ENCODE results near the gene FUS. TPM values are rescaled to one million over a fixed set of nuclear protein-coding genes. Genes with fewer than 3 reads are reported as not detected.

FUS gene
- 100 to 1,000 TPM; 180 to 259 TPM for total RNA-seq
- 100 to 1,000 TPM; 663 to 829 (median 794) TPM for polyA plus RNA-seq (ENCODE audit: insufficient read length in 6 of 6)
- long read RNA-seq, donor 1, full-length matches to known transcripts: 113 of 346 reads
- long read RNA-seq, donor 1, partial matches to known transcripts: 233 of 346 reads
- long read RNA-seq, donor 1, other reads (novel, unspliced or antisense): 0 of 346 reads
- long read RNA-seq, donor 2, full-length matches to known transcripts: 88 of 367 reads
- long read RNA-seq, donor 2, partial matches to known transcripts: 279 of 367 reads
- long read RNA-seq, donor 2, other reads (novel, unspliced or antisense): 0 of 367 reads
- long read RNA-seq, donor 3, full-length matches to known transcripts: 111 of 246 reads
- long read RNA-seq, donor 3, partial matches to known transcripts: 129 of 246 reads
- long read RNA-seq, donor 3, other reads (novel, unspliced or antisense): 6 of 246 reads
- long read RNA-seq, donor 4, full-length matches to known transcripts: 35 of 60 reads
- long read RNA-seq, donor 4, partial matches to known transcripts: 17 of 60 reads
- long read RNA-seq, donor 4, other reads (novel, unspliced or antisense): 8 of 60 reads
- long read RNA-seq, donor 5, full-length matches to known transcripts: 63 of 206 reads
- long read RNA-seq, donor 5, partial matches to known transcripts: 143 of 206 reads
- long read RNA-seq, donor 5, other reads (novel, unspliced or antisense): 0 of 206 reads
- long read RNA-seq, donor 6, full-length matches to known transcripts: 105 of 250 reads
- long read RNA-seq, donor 6, partial matches to known transcripts: 136 of 250 reads
- long read RNA-seq, donor 6, other reads (novel, unspliced or antisense): 9 of 250 reads
- long read RNA-seq, donor 7, full-length matches to known transcripts: 42 of 113 reads
- long read RNA-seq, donor 7, partial matches to known transcripts: 71 of 113 reads
- long read RNA-seq, donor 7, other reads (novel, unspliced or antisense): 0 of 113 reads
- long read RNA-seq, donor 8, full-length matches to known transcripts: 61 of 137 reads
- long read RNA-seq, donor 8, partial matches to known transcripts: 76 of 137 reads
- long read RNA-seq, donor 8, other reads (novel, unspliced or antisense): 0 of 137 reads
- long read RNA-seq, donor 9, partial matches to known transcripts: 0 of 1 reads
- long read RNA-seq, donor 9, other reads (novel, unspliced or antisense): 0 of 1 reads
- long read RNA-seq, donor 10, partial matches to known transcripts: 0 of 1 reads
- long read RNA-seq, donor 10, other reads (novel, unspliced or antisense): 1 of 1 reads
- long read RNA-seq, donor 11: 0 reads
- long read RNA-seq, donor 12, full-length matches to known transcripts: 65 of 149 reads
- long read RNA-seq, donor 12, partial matches to known transcripts: 84 of 149 reads
- long read RNA-seq, donor 12, other reads (novel, unspliced or antisense): 0 of 149 reads

DNA sequence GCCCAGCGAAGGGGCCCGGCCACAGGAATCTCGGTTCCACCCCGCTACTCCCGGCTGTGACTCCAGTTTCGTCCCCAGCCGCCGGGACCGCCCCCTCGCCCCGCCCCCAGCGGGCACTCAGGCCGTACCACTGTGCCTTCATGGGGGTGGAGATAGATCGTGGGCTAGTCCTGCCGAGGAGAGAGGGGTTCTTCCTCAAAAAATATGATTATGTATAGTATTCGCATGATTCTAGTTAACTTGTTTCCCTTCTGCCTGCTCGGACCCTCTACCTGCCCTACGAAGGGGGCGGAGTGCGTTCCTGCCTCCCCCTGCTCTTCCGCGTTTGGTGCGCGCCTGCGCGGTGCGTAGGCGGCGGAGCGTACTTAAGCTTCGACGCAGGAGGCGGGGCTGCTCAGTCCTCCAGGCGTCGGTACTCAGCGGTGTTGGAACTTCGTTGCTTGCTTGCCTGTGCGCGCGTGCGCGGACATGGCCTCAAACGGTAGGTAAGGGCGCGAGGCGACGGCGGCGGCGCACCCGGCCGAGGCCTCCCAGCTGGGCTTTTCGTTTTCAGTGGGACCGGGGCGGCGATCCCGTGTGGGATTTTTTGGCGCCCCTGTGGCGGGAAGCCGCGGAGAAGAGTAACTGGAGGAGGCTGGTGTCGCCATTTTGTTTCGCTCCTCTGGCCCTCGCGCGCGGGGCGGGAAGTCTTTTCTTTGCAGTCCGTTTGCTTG, at the start of gene FUS:
Gene FUS, plus strand, starts transcription at position 393 of the 713 bp plus-strand sequence. Its CDS starts 76 bp downstream, at position 469.
- no peaks in the 10 kb centered on the region for H3K9me3 ChIP-seq
- H3K36me3 ChIP-seq: peaks cover 0 to 29% of the 10 kb centered on the region in 2 donors
- TF ChIP-seq, protein P1, sequence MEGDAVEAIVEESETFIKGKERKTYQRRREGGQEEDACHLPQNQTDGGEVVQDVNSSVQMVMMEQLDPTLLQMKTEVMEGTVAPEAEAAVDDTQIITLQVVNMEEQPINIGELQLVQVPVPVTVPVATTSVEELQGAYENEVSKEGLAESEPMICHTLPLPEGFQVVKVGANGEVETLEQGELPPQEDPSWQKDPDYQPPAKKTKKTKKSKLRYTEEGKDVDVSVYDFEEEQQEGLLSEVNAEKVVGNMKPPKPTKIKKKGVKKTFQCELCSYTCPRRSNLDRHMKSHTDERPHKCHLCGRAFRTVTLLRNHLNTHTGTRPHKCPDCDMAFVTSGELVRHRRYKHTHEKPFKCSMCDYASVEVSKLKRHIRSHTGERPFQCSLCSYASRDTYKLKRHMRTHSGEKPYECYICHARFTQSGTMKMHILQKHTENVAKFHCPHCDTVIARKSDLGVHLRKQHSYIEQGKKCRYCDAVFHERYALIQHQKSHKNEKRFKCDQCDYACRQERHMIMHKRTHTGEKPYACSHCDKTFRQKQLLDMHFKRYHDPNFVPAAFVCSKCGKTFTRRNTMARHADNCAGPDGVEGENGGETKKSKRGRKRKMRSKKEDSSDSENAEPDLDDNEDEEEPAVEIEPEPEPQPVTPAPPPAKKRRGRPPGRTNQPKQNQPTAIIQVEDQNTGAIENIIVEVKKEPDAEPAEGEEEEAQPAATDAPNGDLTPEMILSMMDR (IDR thresholded peaks at IDR 0.05): no peak
- DNase-seq (peak; percentile 92 to 96 (median 96)), ATAC-seq (peak; percentile 87)
- peak within 1 kb of the TSS; percentile 94 to 96 for H3K27ac ChIP-seq
- peak within 1 kb of the TSS; percentile 94 to 100 for H3K4me3 ChIP-seq
- intact Hi-C loops (cut with DNase I): no loop called here
- no peaks in the 10 kb centered on the region for H3K27me3 ChIP-seq
- peaks cover 21 to 56% of the 10 kb centered on the region in 2 donors for H3K4me1 ChIP-seq

DNA sequence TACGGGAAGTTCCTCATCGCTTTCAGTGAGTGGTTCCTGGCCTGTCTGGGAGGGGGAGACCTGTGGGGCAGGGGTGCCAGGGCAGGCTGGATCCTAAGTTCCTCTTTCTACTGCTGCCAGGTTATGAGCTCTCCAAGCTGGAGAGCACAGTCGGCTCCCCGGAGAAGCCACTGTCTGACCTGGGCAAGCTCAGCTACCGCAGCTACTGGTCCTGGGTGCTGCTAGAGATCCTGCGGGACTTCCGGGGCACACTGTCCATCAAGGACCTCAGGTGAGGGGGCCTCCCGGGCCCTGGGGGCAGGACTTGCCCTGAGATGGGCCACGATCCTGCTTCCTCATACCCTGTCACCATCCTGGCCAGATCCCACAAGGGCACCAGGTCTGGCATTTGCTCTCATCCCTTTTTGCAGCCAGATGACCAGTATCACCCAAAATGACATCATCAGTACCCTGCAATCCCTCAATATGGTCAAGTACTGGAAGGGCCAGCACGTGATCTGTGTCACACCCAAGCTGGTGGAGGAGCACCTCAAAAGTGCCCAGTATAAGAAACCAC, 49.5 kb upstream of the FUS start:
- ATAC-seq (peak; percentile 2), DNase-seq (peak in 2 of 4 donors; percentile 76 to 85)
- H3K27ac ChIP-seq: peak overlapping the region; percentile 90 to 97
- peaks cover 0 to 48% of the 10 kb centered on the region in 2 donors for H3K36me3 ChIP-seq
- TF ChIP-seq, protein P1 (IDR thresholded peaks at IDR 0.05): no peak
- H3K9me3 ChIP-seq: no peaks in the 10 kb centered on the region
- H3K4me3 ChIP-seq: peak overlapping the region in 1 of 2 donors; percentile 4
- H3K4me1 ChIP-seq: peaks cover 17 to 85% of the 10 kb centered on the region in 2 donors
- H3K27me3 ChIP-seq: peaks cover 0 to 4% of the 10 kb centered on the region in 2 donors
- intact Hi-C loops (cut with DNase I): no loop called here

DNA sequence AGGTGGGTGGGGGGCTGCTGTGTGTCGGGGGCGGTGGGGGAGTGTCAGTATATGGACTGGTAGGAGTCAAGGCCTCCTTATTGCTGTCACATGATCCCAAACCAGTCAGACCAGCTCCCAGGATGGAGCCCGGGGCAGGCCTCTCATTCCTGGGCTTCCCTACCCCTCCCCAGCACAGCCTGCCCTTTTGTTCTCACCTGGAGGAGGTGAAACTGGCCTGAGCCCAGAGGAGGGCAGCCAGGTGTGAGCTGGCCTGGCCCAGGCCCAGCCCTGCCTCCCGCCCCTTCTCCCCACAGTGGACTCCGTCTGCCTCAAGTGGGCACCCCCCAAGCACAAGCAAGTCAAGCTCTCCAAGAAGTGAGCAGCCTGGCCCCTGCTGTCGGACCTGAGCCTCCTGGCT, 49.0 kb upstream of the FUS start:
- intact Hi-C loops (cut with DNase I): no loop called here
- Histone ChIP-seq H3K4me1 (peaks cover 17 to 85% of the 10 kb centered on the region in 2 donors), H3K27ac (peak overlapping the region; percentile 90 to 97), H3K27me3 (peaks cover 0 to 8% of the 10 kb centered on the region in 2 donors), H3K4me3 (no peak overlapping the region), H3K36me3 (peaks cover 0 to 47% of the 10 kb centered on the region in 2 donors), H3K9me3 (no peaks in the 10 kb centered on the region)
- DNase-seq (peak in 3 of 4 donors; percentile 88 to 90 (median 90)), ATAC-seq (peak; percentile 54)
- TF ChIP-seq, protein P1 (IDR thresholded peaks at IDR 0.05): no peak

DNA sequence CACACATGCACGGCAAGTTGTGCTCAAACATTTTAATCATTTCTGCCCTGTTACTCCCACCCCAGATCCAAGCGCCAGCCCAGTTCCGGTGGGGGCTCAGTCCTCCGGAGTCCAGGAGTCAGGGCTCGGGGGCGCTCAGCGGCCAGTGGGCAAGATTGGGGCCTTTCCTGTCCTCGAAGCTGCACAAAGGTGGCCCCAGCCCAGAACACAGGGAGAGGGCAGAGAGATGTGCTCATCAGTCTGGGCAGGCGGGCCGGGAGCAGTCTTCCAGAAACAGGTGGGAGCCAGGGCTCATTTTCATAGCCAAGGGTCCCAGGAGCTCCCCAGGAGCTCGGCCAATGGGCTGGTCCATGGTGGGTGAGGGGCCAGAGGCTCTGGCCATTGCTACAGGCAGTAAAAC, 48.5 kb upstream of the FUS start:
- TF ChIP-seq, protein P1 (IDR thresholded peaks at IDR 0.05): no peak
- ATAC-seq (no peak), DNase-seq (no peak)
- Histone ChIP-seq H3K36me3 (peaks cover 0 to 47% of the 10 kb centered on the region in 2 donors), H3K4me1 (peaks cover 17 to 83% of the 10 kb centered on the region in 2 donors), H3K27me3 (peaks cover 0 to 8% of the 10 kb centered on the region in 2 donors), H3K4me3 (no peak overlapping the region), H3K27ac (peak overlapping the region; percentile 27 to 97), H3K9me3 (no peaks in the 10 kb centered on the region)
- intact Hi-C loops (cut with DNase I): no loop called here

Data from left lung (tissue), 14 donors.